Fibroblast of lung (primary cell): ENCODE results near the gene PLEKHG4B. TPM values are rescaled to one million over a fixed set of nuclear protein-coding genes. Genes with fewer than 3 reads are reported as not detected.
"Not testable (repeated sequence)": the region's sequence is repeated elsewhere in the genome, so short reads cannot be mapped to it uniquely, and the experiment has no call there.

ENCODE experiments used
- DNase-seq, 2 donors: peaks; one replicate each; pipeline versions ENCODE4 v3.0.0 to v3.0.0-alpha.2; 2010; ENCODE audit warnings: low read depth in 2 of 2
- H2AFZ ChIP-seq: 2 replicates; pipeline ENCODE4 v1.5.1; 2012; ENCODE audit warnings: low read length, control low read depth, inconsistent platforms
- H3K27ac ChIP-seq: 2 replicates; pipeline ENCODE4 v1.5.1; 2011; ENCODE audit warnings: low read length, control low read depth; ENCODE audit not compliant: insufficient read depth
- H3K27me3 ChIP-seq: 2 replicates; pipeline ENCODE4 v1.5.1; 2011; ENCODE audit warnings: mild to moderate bottlenecking, low read length; ENCODE audit not compliant: control insufficient read depth, insufficient read depth
- H3K36me3 ChIP-seq: 2 replicates; pipeline ENCODE4 v1.5.1; 2011; ENCODE audit warnings: low read length; ENCODE audit not compliant: control insufficient read depth, insufficient read depth
- H3K4me1 ChIP-seq: 2 replicates; pipeline ENCODE4 v1.5.1; 2011; ENCODE audit warnings: low read length; ENCODE audit not compliant: control insufficient read depth, insufficient read depth; ENCODE audit errors: extremely low read depth
- H3K4me2 ChIP-seq: 2 replicates; pipeline ENCODE4 v1.5.1; 2011; ENCODE audit warnings: low read length, control low read depth; ENCODE audit not compliant: insufficient read depth; ENCODE audit errors: extremely low read depth
- H3K4me3 ChIP-seq, 4 experiments: fragments of 200-600 bp in 1 of 4; sonication (generic) in 1 of 4; replicated peaks in 1 of 4; 2 replicates each; pipeline ENCODE4 v1.5.1; 2011 to 2016; ENCODE audit warnings: low read length in 4 of 4, low read depth in 3 of 4, mild to moderate bottlenecking in 3 of 4, control low read depth in 2 of 4, inconsistent platforms in 1 of 4, mixed read lengths in 1 of 4; ENCODE audit not compliant: insufficient read depth in 1 of 4; ENCODE audit errors: control extremely low read depth in 1 of 4
- H3K79me2 ChIP-seq: 2 replicates; pipeline ENCODE4 v1.5.1; 2012; ENCODE audit warnings: mild to moderate bottlenecking, low read length, inconsistent platforms; ENCODE audit not compliant: control insufficient read depth, insufficient read depth
- H3K9ac ChIP-seq: 2 replicates; pipeline ENCODE4 v1.5.1; 2011; ENCODE audit warnings: mild to moderate bottlenecking, low read length, control low read depth; ENCODE audit not compliant: insufficient read depth
- H3K9me3 ChIP-seq: 2 replicates; pipeline ENCODE4 v1.5.1; 2012; ENCODE audit warnings: low read depth, low read length; ENCODE audit not compliant: control insufficient read depth, insufficient read depth
- H4K20me1 ChIP-seq: 2 replicates; pipeline ENCODE4 v1.5.1; 2011; ENCODE audit warnings: low read length; ENCODE audit not compliant: control insufficient read depth, insufficient read depth; ENCODE audit errors: extremely low read depth
- EZH2 ChIP-seq: IDR thresholded peaks from 2 replicates; pipeline ENCODE4 v1.5.1; 2012; ENCODE audit warnings: low read length, control low read depth, mild to moderate bottlenecking; ENCODE audit errors: missing control alignments
- polyA plus RNA-seq, 2 donors: library from polyadenylated mRNA; depleted of rRNA in 1 of 2; stranded (reverse) in 1 of 2; unstranded in 1 of 2; fragments of >200 nt; gene quantifications; 2 replicates each; pipeline ENCODE4 v1.2.1, GENCODE V29; 2011 to 2012; ENCODE audit warnings: missing spikeins in 1 of 2
- total RNA-seq: library from RNA; depleted of rRNA; stranded (reverse); fragments of >200 nt; gene quantifications from 2 replicates; pipeline ENCODE4 v1.2.1, GENCODE V29; 2014
- TF ChIP-seq, protein P1 (sequence below), 2 donors: IDR thresholded peaks in 1 of 2; conservative IDR thresholded peaks in 1 of 2; 1 replicate in 1 of 2; 2 replicates in 1 of 2; pipeline ENCODE4 v1.5.1; 2011 to 2012; ENCODE audit warnings: low read length in 2 of 2, control low read depth in 1 of 2, inconsistent platforms in 1 of 2, low read depth in 1 of 2, mild to moderate bottlenecking in 1 of 2

The PLEKHG4B gene
- total and polyA plus RNA-seq, 2 donors (not counting 1 experiment from before 2014, with no cell fraction given) = under 0.01 to 0.08 TPM

DNA sequence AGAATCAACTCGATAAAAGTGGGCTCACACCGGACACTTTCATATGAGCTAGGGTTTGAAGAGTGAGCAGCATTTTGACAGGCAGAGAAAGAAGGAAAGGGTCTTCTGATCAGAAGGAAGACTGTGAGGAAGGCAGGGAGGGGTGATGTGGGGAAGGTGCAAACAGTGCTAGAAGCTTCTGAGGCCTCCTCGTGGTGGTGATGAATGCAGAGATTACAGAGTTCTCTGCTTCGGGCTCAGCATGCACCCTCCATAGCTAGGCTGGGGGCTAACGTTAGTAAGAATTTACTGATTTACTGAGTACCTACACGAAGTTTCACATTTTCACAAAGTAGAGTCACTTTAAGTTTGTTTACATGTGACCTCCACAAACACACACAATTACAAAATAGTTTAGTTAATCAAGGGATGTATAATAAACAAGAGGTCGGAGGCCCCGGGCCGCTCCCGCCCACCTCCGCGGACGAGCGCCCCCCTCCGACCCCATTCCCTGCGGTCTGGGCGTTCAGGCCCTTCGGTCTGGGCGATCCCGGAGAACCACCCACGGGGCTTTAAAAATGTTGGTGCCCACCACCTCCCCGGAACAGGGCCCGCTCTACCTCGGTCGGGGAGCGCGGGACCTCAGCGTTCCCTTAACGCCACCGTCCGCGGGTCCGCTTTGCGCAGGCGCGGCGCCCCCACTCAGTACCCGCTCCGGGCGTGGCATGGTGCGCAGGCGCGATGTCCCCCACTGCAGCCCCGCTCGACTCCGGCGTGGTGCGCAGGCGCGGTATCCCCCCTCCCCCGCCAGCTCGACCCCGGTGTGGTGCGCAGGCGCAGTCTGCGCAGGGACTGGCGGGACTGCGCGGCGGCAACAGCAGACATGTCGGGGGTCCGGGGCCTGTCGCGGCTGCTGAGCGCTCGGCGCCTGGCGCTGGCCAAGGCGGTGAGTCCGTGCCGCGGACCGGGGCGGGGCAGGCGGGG lies 125.8 kb downstream of the PLEKHG4B start, which contains the start of the genes CCDC127 and SDHA:
Gene CCDC127 (minus strand): TSS at position 660 of the 963 bp plus-strand sequence. CDS start 1,304 bp downstream, outside the sequence.
Gene SDHA (plus strand): TSS at position 827 of the 963 bp plus-strand sequence. CDS start 36 bp downstream, at position 863.
- not testable (repeated sequence) for H3K9me3 ChIP-seq, H3K27me3 ChIP-seq, H3K4me1 ChIP-seq, H4K20me1 ChIP-seq, H3K36me3 ChIP-seq
- H3K79me2 ChIP-seq = peaks cover 62% of the 10 kb centered on the region
- peak within 1 kb of the TSS; percentile 82 for H3K27ac ChIP-seq
- DNase-seq = peak; percentile 78 to 90
- peak within 1 kb of the TSS; percentile 64 for H2AFZ ChIP-seq
- peak within 1 kb of the TSS; percentile 88 for H3K9ac ChIP-seq
- H3K4me3 ChIP-seq = peak within 1 kb of the TSS; percentile 75 to 93 (median 88)
- TF ChIP-seq, protein P1, sequence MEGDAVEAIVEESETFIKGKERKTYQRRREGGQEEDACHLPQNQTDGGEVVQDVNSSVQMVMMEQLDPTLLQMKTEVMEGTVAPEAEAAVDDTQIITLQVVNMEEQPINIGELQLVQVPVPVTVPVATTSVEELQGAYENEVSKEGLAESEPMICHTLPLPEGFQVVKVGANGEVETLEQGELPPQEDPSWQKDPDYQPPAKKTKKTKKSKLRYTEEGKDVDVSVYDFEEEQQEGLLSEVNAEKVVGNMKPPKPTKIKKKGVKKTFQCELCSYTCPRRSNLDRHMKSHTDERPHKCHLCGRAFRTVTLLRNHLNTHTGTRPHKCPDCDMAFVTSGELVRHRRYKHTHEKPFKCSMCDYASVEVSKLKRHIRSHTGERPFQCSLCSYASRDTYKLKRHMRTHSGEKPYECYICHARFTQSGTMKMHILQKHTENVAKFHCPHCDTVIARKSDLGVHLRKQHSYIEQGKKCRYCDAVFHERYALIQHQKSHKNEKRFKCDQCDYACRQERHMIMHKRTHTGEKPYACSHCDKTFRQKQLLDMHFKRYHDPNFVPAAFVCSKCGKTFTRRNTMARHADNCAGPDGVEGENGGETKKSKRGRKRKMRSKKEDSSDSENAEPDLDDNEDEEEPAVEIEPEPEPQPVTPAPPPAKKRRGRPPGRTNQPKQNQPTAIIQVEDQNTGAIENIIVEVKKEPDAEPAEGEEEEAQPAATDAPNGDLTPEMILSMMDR (conservative IDR thresholded peaks at IDR 0.05 in 1 of 2, IDR thresholded peaks at IDR 0.05 in 1 of 2; ENCODE audit: low read depth in 1 of 2, low read length in 2 of 2) = peak; percentile 26 to 48
- peak within 1 kb of the TSS; percentile 99 for H3K4me2 ChIP-seq

DNA sequence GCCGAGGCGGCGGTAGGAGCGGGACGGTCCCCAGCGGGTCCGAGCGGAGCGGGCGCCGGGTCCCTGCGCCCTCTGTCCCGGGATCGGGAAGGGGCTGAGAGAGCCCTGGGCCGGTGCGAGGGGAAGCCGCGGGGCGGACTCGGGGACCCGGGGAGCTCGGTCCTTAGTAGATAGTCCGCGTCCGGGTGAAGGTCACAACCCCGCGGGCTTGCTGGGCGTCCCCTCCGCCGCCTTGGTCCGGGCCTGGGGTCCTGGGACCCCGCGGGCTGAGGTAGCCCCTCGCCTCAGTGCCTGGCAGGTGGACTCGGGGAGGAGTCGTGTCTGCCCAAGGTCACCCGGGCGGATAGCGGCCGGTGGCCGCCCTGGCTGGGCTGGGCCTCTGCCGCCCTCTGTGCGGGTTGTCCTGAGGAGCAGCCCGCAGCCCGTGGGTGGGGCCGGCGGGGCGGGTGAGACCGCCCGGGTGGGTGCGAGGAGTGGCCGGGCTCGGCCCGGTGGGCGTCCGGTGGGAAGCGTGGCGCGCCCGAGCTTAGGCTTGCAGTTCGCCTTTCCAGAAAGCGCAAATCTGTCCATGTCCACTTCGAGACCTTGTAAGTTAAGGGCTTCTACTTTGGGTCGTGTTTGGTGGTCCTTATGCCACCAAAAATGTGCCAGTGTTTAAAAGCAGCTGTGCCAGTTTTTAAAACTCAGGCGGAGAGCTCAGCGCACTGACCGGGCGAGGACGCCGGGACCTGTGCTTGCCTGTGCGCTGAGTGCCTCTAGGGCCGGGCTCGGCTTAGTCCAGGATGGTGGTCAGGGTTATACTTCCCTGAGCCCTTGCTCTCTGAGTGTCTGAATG lies 126.7 kb downstream of the PLEKHG4B start:
- peak; percentile 19 to 36 for DNase-seq
- no peaks in the 10 kb centered on the region for H3K9me3 ChIP-seq
- H3K4me1 ChIP-seq = peaks cover 9% of the 10 kb centered on the region
- peak overlapping the region; percentile 99 for H3K4me2 ChIP-seq
- H3K9ac ChIP-seq = peak overlapping the region; percentile 88
- H4K20me1 ChIP-seq = peaks cover 4% of the 10 kb centered on the region
- H3K36me3 ChIP-seq = no peaks in the 10 kb centered on the region
- no peak for TF ChIP-seq EZH2
- TF ChIP-seq, protein P1 (conservative IDR thresholded peaks at IDR 0.05 in 1 of 2, IDR thresholded peaks at IDR 0.05 in 1 of 2; ENCODE audit: low read depth in 1 of 2, low read length in 2 of 2) = no peak
- no peaks in the 10 kb centered on the region for H3K27me3 ChIP-seq
- peak overlapping the region; percentile 75 to 93 (median 88) for H3K4me3 ChIP-seq
- no peak overlapping the region for H2AFZ ChIP-seq
- H3K79me2 ChIP-seq = peaks cover 63% of the 10 kb centered on the region
- H3K27ac ChIP-seq = peak overlapping the region; percentile 82

DNA sequence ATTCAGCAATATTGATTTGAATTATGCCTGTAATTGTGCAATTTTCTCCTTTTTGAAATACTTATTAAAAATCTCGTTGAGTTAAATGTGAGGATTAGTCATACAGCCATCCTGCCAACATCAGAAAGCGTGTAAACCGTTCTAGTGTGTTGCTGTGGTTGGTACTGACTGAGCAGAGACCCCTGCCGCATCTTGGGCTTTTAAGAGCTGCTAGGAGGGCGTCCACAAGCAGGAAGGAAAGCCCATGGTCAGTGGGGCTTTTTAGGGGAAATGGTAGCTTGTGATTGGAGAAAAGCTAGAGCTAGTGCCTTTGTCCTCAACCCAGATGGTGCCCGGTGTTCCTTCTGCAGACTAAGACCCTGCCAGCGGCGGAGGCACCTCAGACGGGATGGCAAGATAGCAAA lies 127.5 kb downstream of the PLEKHG4B start:
- H2AFZ ChIP-seq = no peak overlapping the region
- peak overlapping the region; percentile 82 for H3K27ac ChIP-seq
- H3K4me1 ChIP-seq = peaks cover 9% of the 10 kb centered on the region
- DNase-seq = peak; percentile 49 to 59
- H4K20me1 ChIP-seq = peaks cover 4% of the 10 kb centered on the region
- H3K9ac ChIP-seq = peak overlapping the region; percentile 4
- peak overlapping the region; percentile 99 for H3K4me2 ChIP-seq
- TF ChIP-seq, protein P1 (conservative IDR thresholded peaks at IDR 0.05 in 1 of 2, IDR thresholded peaks at IDR 0.05 in 1 of 2; ENCODE audit: low read depth in 1 of 2, low read length in 2 of 2) = no peak
- TF ChIP-seq EZH2 = no peak
- H3K9me3 ChIP-seq = no peaks in the 10 kb centered on the region
- H3K79me2 ChIP-seq = peaks cover 64% of the 10 kb centered on the region
- peak overlapping the region; percentile 75 to 93 (median 88) for H3K4me3 ChIP-seq
- H3K36me3 ChIP-seq = no peaks in the 10 kb centered on the region
- no peaks in the 10 kb centered on the region for H3K27me3 ChIP-seq
